HL-60 (cell line): ENCODE results near the gene MYEF2.

Source experiments
- DNase-seq, 2 experiments: peaks; one replicate each; pipeline ENCODE4 v3.0.0-alpha.2; 2010 to 2020; ENCODE audit warnings: low read depth in 1 of 2, low spot score in 1 of 2
- H3K27ac ChIP-seq: fragments of 250-450 bp; sonication (Bioruptor Pico); replicated peaks from 2 replicates; pipeline ENCODE4 v1.5.1; 2020; ENCODE audit warnings: mild to moderate bottlenecking, moderate library complexity
- H3K27me3 ChIP-seq: fragments of 250-450 bp; sonication (Bioruptor Pico); 2 replicates; pipeline ENCODE4 v1.5.1; 2021; ENCODE audit warnings: mild to moderate bottlenecking, moderate library complexity; ENCODE audit not compliant: insufficient read depth, poor library complexity, severe bottlenecking
- H3K4me3 ChIP-seq: replicated peaks from 2 replicates; pipeline ENCODE4 v1.5.1; 2011; ENCODE audit warnings: mild to moderate bottlenecking, control low read depth, low read length; ENCODE audit not compliant: insufficient read depth
- CTCF ChIP-seq: IDR thresholded peaks from one replicate; pipeline ENCODE4 v1.5.1; 2011; ENCODE audit warnings: low read length, control low read depth, inconsistent platforms; ENCODE audit not compliant: insufficient read depth
- GABPA ChIP-seq: IDR thresholded peaks from 2 replicates; pipeline ENCODE4 v1.6.1; 2012; ENCODE audit warnings: low read depth
- POLR2AphosphoS5 ChIP-seq: IDR thresholded peaks from 2 replicates; pipeline ENCODE4 v1.6.1; 2012; ENCODE audit warnings: low read depth
- SPI1 ChIP-seq: IDR thresholded peaks from 2 replicates; pipeline ENCODE4 v1.6.1; 2012; ENCODE audit warnings: low read depth, mild to moderate bottlenecking, borderline replicate concordance
- TF ChIP-seq, protein P1 (sequence below): IDR thresholded peaks from 2 replicates; pipeline ENCODE4 v1.6.1; 2012; ENCODE audit warnings: low read depth; ENCODE audit not compliant: insufficient replicate concordance

Gene MYEF2

GRCh38 chr15:48144889-48145288 lies 33.2 kb downstream of the MYEF2 start:
- no peak overlapping the region for H3K4me3 ChIP-seq
- peaks cover 6% of the 10 kb centered on the region for H3K27me3 ChIP-seq
- no peak for DNase-seq
- no peak overlapping the region for H3K27ac ChIP-seq
- TF ChIP-seq CTCF (no peak), GABPA (no peak), SPI1 (no peak), POLR2AphosphoS5 (no peak)
- TF ChIP-seq, protein P1, sequence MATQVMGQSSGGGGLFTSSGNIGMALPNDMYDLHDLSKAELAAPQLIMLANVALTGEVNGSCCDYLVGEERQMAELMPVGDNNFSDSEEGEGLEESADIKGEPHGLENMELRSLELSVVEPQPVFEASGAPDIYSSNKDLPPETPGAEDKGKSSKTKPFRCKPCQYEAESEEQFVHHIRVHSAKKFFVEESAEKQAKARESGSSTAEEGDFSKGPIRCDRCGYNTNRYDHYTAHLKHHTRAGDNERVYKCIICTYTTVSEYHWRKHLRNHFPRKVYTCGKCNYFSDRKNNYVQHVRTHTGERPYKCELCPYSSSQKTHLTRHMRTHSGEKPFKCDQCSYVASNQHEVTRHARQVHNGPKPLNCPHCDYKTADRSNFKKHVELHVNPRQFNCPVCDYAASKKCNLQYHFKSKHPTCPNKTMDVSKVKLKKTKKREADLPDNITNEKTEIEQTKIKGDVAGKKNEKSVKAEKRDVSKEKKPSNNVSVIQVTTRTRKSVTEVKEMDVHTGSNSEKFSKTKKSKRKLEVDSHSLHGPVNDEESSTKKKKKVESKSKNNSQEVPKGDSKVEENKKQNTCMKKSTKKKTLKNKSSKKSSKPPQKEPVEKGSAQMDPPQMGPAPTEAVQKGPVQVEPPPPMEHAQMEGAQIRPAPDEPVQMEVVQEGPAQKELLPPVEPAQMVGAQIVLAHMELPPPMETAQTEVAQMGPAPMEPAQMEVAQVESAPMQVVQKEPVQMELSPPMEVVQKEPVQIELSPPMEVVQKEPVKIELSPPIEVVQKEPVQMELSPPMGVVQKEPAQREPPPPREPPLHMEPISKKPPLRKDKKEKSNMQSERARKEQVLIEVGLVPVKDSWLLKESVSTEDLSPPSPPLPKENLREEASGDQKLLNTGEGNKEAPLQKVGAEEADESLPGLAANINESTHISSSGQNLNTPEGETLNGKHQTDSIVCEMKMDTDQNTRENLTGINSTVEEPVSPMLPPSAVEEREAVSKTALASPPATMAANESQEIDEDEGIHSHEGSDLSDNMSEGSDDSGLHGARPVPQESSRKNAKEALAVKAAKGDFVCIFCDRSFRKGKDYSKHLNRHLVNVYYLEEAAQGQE: no peak

DNA sequence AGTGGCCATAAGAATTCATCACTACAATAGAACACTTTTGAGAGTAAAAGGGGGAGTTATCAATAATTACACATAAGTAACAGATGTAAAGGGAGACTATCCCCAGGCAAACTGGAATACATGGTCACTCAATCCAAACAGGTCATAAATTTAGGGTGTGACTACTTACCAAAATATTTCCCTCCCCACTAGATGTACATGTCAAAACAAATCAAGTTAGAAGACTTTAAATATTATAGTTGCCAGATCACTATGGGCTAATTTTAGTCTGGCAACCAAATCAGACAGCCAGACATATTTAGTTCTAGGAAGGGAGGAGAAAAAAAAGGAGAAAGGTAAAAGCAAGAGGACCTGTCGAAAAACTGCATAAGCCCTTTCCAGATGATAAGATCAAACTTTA lies 34.2 kb downstream of the MYEF2 start:
- TF ChIP-seq, protein P1: no peak
- TF ChIP-seq POLR2AphosphoS5 (no peak), GABPA (no peak), CTCF (no peak)
- DNase-seq: no peak
- no peak overlapping the region for H3K4me3 ChIP-seq
- peaks cover 6% of the 10 kb centered on the region for H3K27me3 ChIP-seq
- no peak overlapping the region for H3K27ac ChIP-seq

DNA sequence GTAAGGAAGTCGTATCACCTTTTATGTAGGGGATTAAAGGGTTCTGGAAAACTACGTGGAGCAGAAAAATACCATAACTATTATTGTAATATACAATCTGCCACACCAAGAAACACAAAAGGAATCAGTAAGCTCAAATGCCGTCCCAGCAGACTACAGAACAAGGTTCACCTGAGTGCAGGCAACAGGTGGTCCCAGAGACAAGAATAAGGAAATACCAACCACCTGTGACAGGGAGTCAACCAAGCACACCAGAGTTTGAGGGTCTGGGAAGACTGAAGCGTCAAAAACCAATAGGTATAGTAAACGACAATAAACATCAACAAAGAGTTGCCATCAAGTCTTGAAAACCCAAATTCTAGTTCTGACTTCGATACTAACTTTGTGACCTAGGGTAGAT lies 45.2 kb downstream of the MYEF2 start:
- Histone ChIP-seq H3K27ac (no peak overlapping the region), H3K4me3 (no peak overlapping the region), H3K27me3 (no peaks in the 10 kb centered on the region)
- TF ChIP-seq, protein P1: no peak
- no peak for TF ChIP-seq SPI1
- TF ChIP-seq POLR2AphosphoS5: no peak
- TF ChIP-seq GABPA: no peak
- TF ChIP-seq CTCF: no peak
- DNase-seq: no peak
